H4 (cell line): ENCODE measurements around the gene NR5A1. TPM values are rescaled to one million over a fixed set of nuclear protein-coding genes. Genes with fewer than 3 reads are reported as not detected.

Source experiments
- DNase-seq: peaks from one replicate; pipeline ENCODE4 v3.0.0-alpha.2; 2015; ENCODE audit warnings: low spot score
- total RNA-seq: library from RNA; depleted of rRNA; stranded (reverse); fragments of >200 nt; shearing (Covaris generic); gene quantifications from 2 replicates; pipeline ENCODE4 v1.2.3, GENCODE V29; 2014

The NR5A1 gene
- total RNA-seq, 1 experiment from 2014 or later, result not detected

DNA sequence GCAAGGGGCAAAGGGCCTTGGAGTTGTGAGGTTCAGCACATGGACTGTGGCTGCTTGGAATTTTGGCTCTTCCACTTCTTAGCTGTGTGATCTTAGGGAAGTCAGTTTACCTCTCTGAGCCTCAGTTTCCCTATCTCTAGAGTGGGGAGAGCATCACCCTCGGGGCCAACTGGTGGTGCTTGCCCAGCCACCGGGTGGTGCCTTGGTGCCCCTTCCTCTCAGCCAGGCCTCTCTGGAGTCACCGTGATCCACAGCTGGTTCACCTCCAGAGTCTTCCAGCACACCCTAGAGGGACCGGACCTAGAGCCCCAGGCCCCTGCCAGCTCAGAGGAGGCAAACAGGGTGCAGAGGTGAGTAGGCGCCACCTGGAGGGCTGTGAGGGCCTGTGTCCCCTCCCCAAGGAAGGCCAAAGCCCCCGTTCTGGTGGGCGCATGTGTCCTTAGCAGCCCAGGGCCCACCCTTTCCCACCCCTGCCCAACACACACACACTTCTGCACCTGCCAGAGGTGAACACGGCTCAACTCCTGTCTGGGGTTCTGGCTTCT, 49.2 kb downstream of the NR5A1 start:
- DNase-seq, result no peak

DNA sequence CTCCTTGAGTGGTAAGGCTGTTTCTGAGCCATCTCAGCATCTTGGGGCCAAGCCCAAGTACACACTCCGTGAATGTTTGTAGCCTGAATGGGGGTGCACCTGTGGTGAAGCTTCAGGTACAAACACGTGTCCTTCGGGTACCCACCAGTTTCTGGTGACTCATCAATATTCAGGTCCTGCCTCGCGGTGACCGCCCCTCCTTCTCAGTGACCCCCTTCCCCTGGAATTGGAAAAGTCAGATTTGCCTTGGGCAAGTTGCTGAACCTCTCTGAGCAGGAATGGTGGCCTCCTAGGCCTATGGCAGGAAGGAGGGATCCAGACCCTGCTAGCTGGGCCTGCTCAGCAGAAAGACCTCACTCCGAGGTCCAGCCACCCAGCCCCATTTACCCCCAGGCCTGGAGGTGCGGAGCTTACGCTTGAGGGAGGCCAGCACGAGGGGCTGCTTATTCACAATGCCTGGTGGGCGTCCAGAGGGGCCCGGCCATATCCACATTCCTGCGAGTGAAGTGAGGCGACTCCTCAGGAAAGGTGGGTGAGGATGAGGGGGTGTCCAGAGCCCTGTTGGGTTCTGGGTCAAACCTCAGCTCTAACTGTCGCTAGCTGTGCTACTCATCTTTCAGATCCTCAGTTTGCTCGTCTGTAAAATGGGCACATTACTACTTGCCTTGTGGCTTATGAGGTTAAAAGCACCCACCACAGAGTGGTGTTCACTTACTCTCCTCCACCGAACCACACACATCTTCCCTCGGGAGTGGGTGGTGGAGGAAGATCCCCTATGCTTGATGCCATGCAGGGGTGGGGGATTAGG, 49.9 kb downstream of the NR5A1 start:
- DNase-seq, result no peak

DNA sequence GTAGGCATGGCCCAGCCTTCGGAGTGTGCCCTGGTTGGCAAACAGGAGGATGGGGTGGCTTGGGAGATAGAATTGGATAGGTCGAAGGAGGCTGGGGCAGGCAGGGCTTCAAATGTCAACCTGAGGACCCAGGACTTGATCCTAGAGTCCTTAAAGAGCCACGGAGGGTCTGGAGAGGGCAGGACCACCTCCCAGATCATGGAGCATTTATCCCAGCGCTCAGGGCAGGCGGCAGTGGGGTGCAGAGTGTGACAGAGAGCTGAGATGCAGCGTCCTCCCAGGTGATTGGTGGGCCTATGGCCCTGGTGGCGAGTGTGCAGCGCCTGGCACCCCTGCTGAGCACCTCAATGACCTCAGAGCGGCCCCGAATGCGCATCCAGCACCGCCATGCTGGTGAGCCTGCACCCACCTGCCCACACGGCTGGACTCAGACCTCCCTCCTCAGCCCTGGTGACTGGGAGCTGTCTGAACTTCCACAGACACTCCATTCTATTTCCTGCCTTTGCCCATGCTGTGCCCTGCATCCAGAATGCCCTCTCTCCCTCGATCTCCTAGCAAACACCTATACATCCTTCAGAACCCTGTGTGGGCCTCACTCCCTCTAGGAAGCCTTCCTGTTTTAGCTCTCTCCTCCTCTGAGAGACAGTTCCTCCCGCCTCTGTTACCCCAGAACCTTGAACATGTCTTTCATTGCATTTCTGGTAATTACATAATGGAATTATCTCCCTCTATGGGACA, 50.7 kb downstream of the NR5A1 start:
- DNase-seq, result no peak

DNA sequence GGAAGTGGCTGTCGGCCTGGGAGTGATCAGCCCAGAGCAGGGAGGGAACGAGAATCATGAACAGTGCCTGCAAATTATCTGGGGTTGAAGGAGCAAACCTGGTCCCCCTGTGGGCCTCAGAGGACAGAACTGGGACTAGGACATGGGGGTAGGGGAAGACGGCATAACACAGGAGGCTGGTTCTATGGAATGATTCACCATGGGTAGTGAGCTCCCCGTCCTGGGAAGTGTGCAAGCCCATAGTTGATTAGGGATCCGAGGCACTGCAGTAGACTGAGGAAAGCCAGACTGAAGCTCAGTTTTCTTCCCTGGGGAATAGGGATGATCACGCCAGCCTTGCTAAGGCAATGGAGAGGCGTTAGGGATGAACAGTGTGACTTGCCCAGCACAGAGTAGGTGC, 51.4 kb downstream of the NR5A1 start:
- DNase-seq, result no peak

DNA sequence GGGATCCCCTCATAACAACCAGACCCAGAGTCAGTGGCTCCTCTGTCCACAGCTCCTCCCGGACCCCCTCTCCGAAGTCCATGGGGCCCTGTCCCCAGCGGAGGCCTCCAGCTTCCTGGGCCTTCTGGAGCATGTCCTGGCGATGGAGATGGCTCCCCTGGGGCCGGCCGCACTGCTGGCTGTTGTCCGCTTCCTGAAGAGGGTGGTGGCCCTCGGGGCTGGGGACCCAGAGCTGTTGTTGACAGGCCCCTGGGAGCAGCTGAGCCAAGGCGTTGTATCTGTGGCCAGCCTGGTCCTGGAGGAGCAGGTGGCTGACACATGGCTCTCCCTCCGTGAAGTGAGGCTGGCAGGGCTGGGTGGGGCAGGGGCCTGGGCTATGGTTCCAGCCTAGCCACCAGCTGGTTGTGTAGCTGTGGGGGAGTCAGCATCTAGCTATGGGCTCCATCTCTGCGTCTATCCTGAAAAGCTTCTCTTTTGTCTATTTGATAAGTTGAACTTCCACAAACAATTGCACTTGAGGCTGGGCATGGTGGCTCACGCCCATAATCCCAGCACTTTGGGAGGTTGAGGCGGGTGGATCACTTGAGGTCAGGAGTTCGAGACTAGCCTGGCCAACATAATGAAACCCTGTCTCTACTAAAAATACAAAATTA, 52.3 kb downstream of the NR5A1 start:
- no peak for DNase-seq

DNA sequence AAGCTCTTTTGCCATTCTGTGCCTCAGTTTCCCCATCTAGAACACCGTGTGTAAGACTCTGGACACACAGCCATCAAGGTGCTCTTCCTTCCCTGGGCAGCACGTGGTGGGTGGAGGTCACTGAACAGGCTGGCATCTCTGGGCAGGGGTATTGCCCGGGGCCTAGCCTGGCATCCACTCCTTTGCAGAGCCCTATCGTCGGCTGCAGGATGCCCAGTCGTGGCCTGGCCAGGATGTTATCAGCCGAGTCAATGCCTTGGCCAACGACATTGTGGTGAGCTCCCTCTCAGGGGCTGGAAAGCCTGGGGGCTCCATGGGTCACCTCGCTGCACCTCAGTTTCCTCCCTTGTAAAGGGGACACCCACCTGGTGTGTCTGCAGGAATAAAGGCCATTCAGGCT, 52.9 kb downstream of the NR5A1 start:
- DNase-seq, result no peak

DNA sequence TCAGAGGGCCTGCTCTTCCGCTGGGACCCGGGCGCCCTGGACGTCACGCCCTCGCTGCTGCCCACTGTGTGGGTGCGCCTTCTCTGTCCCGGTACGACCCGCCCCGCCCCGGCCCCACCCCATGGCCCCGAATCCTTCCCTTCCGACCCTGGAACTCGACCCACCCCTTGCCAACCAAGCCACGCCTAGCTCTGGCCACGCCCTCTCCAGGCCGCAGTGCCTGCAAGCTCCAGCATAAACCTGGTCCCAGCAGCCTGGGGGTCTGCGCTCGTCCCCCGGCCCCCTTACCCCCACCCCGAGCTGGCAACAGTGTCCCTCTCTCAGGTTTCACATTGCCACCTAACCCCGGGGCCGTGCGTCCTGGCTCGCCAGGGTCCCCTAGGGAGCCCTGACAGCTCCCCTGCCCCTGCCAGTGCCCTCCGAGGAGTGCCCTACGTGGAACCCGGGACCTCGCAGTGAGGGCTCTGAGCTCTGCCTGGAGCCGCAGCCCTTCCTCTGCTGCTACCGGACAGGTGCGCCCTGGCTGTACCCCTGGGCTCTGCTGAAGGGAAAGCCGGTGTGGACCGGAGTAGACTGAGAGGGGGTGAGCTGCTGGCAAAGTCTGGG, 53.5 kb downstream of the NR5A1 start:
- no peak for DNase-seq

DNA sequence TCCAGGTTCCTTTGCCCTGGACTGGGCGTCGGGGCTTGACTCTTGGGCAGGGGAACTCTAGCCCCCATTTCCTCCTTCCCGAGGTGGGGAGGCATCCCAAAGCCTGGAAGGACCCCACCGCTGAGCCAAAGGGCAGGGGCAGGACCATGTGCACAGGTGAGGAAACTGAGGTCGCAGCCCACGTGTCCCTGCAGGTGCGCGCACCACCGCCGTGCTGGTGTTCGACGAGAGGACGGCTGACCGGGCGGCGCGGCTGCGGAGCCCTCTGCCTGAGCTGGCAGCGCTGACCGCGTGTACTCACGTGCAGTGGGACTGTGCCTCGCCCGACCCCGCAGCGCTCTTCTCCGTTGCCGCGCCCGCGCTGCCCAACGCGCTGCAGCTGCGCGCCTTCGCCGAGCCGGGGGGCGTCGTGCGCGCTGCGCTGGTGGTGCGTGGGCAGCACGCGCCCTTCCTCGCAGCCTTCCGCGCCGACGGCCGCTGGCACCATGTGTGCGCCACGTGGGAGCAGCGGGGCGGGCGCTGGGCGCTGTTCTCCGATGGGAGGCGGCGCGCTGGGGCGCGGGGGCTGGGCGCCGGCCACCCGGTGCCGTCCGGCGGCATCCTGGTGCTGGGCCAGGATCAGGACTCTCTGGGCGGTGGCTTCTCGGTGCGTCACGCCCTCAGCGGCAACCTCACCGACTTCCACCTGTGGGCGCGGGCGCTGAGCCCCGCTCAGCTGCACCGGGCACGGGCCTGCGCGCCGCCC, 54.2 kb downstream of the NR5A1 start:
- no peak for DNase-seq

DNA sequence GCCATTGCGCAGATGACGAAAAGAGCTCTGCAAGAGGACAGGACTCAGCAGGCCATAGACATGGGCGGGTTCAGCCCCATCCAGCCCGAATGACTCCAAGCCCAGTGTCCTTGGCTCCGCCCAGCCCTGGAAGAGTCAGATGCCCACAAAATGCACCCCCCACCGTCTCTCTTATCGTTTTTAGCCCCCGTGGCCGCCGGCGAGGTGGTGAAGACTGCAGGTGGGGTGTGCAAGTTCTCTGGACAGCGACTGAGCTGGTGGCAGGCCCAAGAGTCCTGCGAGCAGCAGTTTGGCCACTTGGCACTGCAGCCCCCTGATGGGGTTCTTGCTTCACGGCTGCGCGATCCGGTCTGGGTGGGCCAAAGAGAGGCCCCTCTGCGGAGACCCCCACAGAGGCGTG, 54.9 kb downstream of the NR5A1 start:
- DNase-seq, result no peak

DNA sequence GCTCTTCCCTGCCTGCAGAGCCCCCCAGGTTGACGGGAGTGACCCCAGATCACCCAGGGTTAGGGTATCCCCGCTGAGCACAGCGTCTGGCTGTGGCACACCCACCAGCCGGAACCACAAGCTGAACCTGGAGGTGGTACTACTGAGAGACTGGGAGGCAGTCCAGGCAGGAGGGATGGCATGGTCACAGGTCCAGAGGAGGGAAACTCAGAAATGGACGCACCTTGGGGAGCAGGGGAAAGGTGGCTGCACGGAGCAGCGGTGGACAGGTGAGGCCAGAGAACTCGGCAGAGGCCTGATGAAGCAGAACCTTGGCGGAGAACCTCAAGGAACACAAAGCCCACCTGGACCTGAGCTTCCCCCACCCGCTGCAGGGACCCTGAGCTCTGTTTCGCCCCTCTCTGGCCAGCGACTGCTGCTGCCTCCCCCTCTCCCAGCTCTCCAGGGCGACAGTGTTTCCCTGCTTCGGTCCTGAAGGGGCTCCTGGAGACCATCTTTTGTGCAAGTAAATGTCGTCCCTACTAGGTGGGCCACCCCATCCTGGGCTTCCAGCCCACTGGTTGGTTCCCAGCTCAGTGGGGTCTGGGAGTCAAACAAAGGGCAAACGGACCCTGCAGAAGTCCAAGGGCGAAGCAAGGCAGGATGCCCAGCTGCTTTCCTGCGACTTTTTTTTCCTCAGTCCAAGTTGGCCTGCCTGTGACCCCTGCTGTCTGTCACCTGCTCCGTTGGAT, 56.1 kb downstream of the NR5A1 start:
- DNase-seq, result no peak

DNA sequence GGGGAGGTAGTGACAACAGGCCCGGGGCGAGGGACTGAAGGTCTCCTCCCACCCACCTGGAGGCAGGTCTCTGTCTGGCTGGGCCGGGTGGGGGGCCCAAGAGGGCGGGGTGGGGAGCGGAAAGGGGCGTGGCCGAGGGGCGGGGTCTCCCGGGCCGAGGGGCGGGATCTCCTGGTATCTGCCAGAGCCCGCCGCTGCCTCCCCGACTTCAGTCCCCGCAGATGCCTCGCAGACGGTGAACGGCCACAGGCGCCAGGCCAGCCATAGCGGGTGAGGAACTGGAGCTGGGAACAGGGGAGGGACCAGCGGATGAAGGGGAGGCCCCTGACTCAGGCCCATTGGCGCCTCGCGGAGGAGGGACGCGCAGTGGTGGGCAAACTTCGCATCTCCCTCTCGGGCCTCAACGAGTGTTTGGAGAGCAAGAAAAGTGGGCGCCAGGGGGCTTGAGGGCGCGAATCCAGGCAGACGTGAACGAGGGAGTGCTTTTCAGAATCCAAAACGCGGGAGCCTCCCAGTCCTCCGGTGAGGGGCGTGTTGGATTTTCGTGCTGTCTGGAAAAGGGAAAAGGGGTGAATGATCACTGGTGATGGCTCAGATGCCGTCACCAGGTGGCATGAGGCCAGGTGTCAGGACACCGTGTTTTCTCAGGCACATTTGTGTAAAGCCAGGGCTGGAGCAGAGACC, 56.8 kb downstream of the NR5A1 start, which contains the start of gene ADGRD2:
Gene ADGRD2, plus strand, starts transcription at position 211 of the 684 bp plus-strand sequence. CDS start 1,216 bp downstream, outside the sequence.
- no peak for DNase-seq

DNA sequence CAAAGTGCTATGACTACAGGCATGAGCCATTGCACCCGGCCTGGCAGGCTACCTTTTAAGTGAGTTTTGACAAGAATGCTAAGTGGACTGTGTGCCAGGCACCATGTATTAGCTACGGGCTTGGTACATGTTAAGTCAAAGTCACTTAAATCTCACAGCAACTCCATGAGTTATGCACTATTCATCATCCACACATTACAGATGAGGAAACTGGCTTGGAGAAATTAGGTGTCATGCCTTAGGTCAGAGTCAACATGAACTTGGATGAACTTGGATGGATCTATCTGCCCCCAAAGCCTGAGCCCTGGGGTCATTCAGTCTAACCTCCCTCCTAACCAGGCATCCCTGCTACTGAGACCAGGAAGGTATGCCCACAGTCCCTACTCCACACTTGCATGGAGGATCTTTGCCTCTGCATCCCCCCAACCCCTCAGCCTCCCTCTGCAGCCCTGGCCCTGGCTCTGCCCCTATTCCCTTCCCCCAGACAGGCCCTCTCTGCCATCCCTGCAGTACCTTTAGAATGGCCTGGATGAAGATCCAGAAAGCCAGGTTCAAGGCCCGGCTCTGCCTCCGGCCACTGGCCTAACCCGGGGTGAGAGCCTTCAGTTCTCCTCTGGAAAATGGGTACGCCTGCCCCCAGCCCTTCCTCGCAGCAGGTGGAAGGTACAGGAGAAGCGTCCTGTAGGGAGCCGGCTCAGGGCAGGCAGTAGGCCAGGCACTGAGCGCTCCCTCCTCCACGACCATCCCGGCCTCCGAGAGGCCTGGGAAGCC, 57.6 kb downstream of the NR5A1 start:
- DNase-seq, result no peak

DNA sequence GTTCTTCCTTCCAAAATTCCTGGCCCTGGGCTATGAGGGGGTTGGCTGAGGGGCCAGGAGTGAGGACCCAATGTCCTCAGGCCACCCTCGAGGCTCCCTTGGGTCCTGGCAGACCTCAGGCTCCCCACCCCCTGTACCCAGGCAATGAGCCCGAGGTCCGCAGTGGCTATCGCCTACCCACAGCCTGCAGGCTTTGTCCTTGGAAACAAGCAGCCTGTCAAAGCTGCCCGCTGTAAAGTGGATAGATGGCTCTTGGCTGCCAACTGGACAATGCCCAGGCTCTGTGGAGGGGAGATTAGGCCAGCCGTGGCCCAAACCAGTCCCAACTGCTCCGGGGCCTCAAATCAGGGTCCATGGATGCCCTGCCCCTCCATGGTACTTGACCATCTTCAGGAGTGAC, 59.2 kb downstream of the NR5A1 start:
- DNase-seq, result no peak

DNA sequence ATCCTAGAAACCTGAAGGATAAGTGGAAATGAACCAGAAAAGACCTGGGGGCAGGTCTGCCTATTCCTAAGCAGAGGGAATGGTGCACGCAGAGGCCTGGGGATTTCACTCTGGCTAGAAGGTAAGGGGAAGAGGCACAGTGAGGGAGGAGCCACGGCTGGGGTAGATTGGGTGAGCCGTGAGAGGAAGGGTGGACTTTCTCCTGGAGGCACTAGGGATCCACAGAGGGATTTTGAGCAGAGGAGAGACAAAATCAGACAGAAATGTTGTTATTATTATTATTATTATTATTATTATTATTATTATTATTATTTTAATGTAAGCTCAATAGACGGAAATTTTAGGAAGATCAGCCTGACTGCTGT, 59.9 kb downstream of the NR5A1 start:
- DNase-seq, result no peak

DNA sequence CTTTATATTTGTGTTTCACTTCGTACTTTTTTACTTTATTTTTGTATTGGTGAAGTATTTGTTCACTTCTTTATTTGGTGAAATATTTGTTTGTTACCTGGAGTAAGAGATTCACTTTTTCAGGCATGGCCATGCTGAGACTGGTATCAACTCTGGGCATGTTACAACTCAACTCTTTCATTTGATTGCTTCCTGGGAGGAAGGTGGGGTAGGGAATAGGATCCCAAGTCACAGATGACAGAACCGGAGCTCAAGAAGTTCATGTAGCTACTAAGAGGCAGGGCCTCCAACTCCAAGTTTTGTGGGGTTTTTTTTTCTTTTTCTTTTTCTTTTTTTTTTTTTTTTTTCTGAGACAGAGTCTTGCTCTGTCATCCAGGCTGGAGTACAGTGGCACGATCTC, 63.0 kb downstream of the NR5A1 start:
- no peak for DNase-seq

DNA sequence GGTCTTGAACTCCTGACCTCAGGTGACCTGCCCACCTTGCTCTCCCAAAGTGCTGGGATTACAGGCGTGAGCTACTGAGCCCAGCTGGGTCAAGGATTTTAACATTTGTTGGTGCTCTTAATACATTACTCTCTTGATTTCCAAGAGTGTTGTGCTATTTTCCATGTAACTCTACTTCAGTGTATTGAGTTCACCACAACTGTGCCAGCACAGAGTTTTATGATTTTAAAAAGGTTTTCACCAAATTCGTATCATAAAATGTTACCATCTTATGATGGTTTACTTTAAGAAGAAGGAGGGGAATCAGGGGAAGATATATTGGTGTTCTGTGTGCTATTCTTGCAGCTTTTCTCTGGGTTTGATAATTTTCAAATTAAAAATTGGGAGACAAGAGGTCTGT, 63.6 kb downstream of the NR5A1 start:
- DNase-seq, result no peak

DNA sequence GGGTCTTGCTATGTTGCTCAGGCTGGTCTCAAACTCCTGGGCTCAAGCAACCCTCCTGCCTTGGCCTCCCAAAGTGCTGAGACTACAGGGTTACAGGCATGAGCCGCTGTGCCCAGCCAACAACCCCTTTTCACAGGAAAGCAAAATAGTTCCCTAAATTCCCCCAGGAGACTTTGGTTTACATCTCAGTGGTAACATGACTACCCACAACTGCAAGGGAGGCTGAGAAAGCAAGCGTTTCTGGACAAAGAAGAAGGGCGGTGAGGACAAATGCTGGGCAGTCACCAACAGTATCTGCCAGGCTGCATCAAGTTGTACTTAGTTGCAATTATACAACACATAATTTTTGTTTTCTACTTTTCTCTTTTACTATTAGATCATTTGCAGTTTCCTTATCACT, 64.4 kb downstream of the NR5A1 start:
- no peak for DNase-seq

DNA sequence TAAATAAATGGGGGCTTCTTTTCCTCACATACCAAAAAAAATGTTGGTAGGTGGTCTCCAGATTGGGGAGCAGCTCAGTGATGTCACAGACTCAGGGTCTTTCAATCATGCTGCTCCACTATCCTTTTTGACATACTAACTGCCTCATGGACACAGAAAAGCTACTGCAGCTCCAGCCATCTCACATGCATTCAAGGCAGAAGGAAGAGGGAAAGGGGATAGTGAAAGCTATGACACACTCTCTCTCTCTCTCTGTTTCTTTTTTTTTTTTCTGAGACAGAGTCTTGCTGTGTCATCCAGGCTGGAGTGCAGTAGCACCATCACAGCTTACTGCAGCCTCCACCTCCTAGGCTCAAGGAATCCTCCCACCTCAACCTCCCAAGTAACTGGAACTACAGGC, 64.8 kb downstream of the NR5A1 start:
- DNase-seq, result no peak

DNA sequence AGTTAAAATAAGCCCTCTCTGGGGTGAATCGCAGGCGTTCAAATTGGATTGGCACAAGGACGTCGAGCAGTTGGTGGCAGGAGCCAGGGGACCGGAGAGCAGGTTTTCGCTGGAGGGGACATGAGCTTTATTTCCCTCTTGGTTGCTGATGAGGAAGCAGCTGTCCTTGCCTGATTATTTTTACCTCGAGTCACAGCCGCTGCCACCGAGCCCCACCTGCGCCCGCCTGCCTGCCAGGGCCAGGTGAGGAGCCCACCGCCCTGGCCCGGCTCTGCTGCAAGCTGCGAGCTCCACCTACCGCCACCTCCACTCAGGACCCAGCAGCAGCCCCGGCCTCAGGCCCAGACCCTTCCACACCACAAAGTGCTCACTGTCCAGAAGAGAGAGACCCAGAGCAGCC, 65.9 kb downstream of the NR5A1 start:
- no peak for DNase-seq
